GM19467 (cell line): ENCODE measurements around the gene HS3ST3A1.

ENCODE experiments used
- ATAC-seq: cut with Tn5 transposase; IDR thresholded peaks from one replicate; pipeline ENCODE4 v1.9.1; 2021; ENCODE audit warnings: mild to moderate bottlenecking, moderate library complexity; ENCODE audit not compliant: unreplicated experiment

Gene HS3ST3A1

GRCh38 chr17:13601776-13602551 is at the start of gene HS3ST3A1:
HS3ST3A1 (minus strand) TSS chr17:13601929; CDS start chr17:13601129, 800 bp downstream.
- ATAC-seq = no peak

- no peak for ATAC-seq
These were observed 48.5 kb upstream of the HS3ST3A1 start for GRCh38 chr17:13650096-13650675.

GRCh38 chr17:13647543-13648021 is 45.9 kb upstream of the HS3ST3A1 start:
- ATAC-seq = no peak

- ATAC-seq = no peak
These were observed 45.3 kb upstream of the HS3ST3A1 start for GRCh38 chr17:13646969-13647542.

- ATAC-seq = no peak
These were observed 44.7 kb upstream of the HS3ST3A1 start for GRCh38 chr17:13646411-13646810.

- ATAC-seq = no peak
These were observed 41.5 kb upstream of the HS3ST3A1 start for GRCh38 chr17:13643180-13643579.

- no peak for ATAC-seq
These were observed 40.5 kb upstream of the HS3ST3A1 start for GRCh38 chr17:13642188-13642587.

- ATAC-seq = no peak
These were observed 38.8 kb upstream of the HS3ST3A1 start for GRCh38 chr17:13640551-13640950.

GRCh38 chr17:13638855-13639458 is 37.2 kb upstream of the HS3ST3A1 start:
- no peak for ATAC-seq

GRCh38 chr17:13636951-13637350 is 35.2 kb upstream of the HS3ST3A1 start:
- no peak for ATAC-seq

GRCh38 chr17:13635951-13636350 is 34.2 kb upstream of the HS3ST3A1 start:
- ATAC-seq = no peak

GRCh38 chr17:13634021-13634420 is 32.3 kb upstream of the HS3ST3A1 start:
- ATAC-seq = no peak

- no peak for ATAC-seq
These were observed 29.8 kb upstream of the HS3ST3A1 start for GRCh38 chr17:13631529-13631928.

- ATAC-seq = no peak
These were observed 25.0 kb upstream of the HS3ST3A1 start for GRCh38 chr17:13626703-13627102.

- no peak for ATAC-seq
These were observed 17.7 kb upstream of the HS3ST3A1 start for GRCh38 chr17:13619462-13619861.

- no peak for ATAC-seq
These were observed 14.3 kb upstream of the HS3ST3A1 start for GRCh38 chr17:13616031-13616430.

- no peak for ATAC-seq
These were observed 8.2 kb upstream of the HS3ST3A1 start for GRCh38 chr17:13609941-13610340.

- no peak for ATAC-seq
These were observed 380 bp downstream of the HS3ST3A1 start for GRCh38 chr17:13601322-13601775.

- ATAC-seq = no peak
These were observed 1.0 kb downstream of the HS3ST3A1 start for GRCh38 chr17:13600475-13601321.

- no peak for ATAC-seq
These were observed 1.9 kb downstream of the HS3ST3A1 start for GRCh38 chr17:13599864-13600263.

GRCh38 chr17:13599168-13599577 is 2.6 kb downstream of the HS3ST3A1 start:
- ATAC-seq = no peak
